HUES6 (cell line): ENCODE results near the gene ZNF683.

Source experiments
- H3K27ac ChIP-seq: 2 replicates; pipeline ENCODE4 v1.7.0; 2013; ENCODE audit warnings: low read depth, mild to moderate bottlenecking, low read length, inconsistent platforms
- H3K27me3 ChIP-seq: 2 replicates; pipeline ENCODE4 v1.6.1; 2013; ENCODE audit warnings: low read length; ENCODE audit not compliant: control insufficient read depth, insufficient read depth
- H3K36me3 ChIP-seq: 2 replicates; pipeline ENCODE4 v1.6.1; 2013; ENCODE audit warnings: low read length; ENCODE audit not compliant: control insufficient read depth, insufficient read depth
- H3K4me1 ChIP-seq: 2 replicates; pipeline ENCODE4 v1.6.1; 2013; ENCODE audit warnings: low read length; ENCODE audit not compliant: control insufficient read depth, insufficient read depth
- H3K4me3 ChIP-seq: 2 replicates; pipeline ENCODE4 v1.5.1; 2013; ENCODE audit warnings: low read depth, low read length
- H3K9ac ChIP-seq: one replicate; pipeline ENCODE4 v1.6.1; 2013; ENCODE audit warnings: mild to moderate bottlenecking, low read length
- H3K9me3 ChIP-seq: 2 replicates; pipeline ENCODE4 v1.6.1; 2013; ENCODE audit warnings: low read depth, low read length; ENCODE audit not compliant: control insufficient read depth, insufficient read depth

ZNF683 gene

DNA sequence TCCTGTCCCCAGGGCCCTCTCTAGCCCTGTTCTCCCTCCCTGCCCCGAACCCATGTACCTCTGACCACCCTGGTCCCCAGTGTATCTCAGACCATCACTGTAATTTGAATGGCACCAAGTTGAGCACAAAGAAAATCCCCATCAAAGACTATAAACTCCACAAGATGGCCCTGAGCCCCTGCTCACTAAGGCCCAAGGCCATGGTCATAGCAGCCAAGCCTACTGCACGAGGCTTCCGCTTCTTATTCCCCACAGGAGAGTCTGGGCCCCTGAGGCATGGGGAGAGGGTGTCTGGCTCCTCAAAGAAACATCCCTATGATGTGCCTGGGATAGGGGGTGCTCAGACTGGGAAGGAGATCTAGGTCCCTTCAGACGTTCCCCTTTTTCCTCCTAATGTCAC is 4.5 kb downstream of the ZNF683 start:
- Histone ChIP-seq H3K27ac (no peak overlapping the region), H3K4me1 (peaks cover 6% of the 10 kb centered on the region; the same call in 1 of the 2 replicates), H3K9ac (no peak overlapping the region), H3K27me3 (peaks cover 19% of the 10 kb centered on the region), H3K9me3 (peaks cover 8% of the 10 kb centered on the region; the same call in 1 of the 2 replicates), H3K4me3 (no peak overlapping the region), H3K36me3 (no peaks in the 10 kb centered on the region)

DNA sequence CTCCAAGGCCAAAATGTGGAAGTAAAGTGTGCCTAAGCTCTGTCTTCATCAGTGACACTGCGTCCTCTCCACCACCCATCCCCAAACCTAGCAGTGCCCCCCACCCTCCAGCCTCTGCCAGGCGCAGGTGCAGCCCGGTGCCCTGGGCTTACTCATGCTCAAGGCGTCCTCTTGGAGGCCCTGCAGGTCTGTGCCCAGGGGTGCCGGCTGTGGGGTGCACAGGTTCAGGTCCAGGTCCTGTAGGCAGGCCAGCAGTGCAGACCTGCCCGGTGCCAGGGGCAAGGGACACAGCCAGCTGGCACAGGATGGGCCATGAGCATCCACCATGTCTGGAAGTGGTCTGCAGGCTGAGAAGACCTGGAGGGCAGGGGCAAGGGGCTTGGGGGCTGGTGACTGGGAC is 5.1 kb downstream of the ZNF683 start:
- no peak overlapping the region for H3K9ac ChIP-seq
- peaks cover 9% of the 10 kb centered on the region; the same call in 1 of the 2 replicates for H3K4me1 ChIP-seq
- H3K4me3 ChIP-seq: no peak overlapping the region
- peaks cover 23% of the 10 kb centered on the region for H3K27me3 ChIP-seq
- no peak overlapping the region for H3K27ac ChIP-seq
- H3K36me3 ChIP-seq: no peaks in the 10 kb centered on the region
- H3K9me3 ChIP-seq: peaks cover 8% of the 10 kb centered on the region; the same call in 1 of the 2 replicates

GRCh38 chr1:26364956-26365355 is 7.6 kb downstream of the ZNF683 start:
- Histone ChIP-seq H3K27me3 (peaks cover 48% of the 10 kb centered on the region), H3K4me3 (no peak overlapping the region), H3K36me3 (no peaks in the 10 kb centered on the region), H3K9ac (no peak overlapping the region), H3K27ac (no peak overlapping the region), H3K9me3 (no peaks in the 10 kb centered on the region), H3K4me1 (peaks cover 19% of the 10 kb centered on the region; the same call in 1 of the 2 replicates)

DNA sequence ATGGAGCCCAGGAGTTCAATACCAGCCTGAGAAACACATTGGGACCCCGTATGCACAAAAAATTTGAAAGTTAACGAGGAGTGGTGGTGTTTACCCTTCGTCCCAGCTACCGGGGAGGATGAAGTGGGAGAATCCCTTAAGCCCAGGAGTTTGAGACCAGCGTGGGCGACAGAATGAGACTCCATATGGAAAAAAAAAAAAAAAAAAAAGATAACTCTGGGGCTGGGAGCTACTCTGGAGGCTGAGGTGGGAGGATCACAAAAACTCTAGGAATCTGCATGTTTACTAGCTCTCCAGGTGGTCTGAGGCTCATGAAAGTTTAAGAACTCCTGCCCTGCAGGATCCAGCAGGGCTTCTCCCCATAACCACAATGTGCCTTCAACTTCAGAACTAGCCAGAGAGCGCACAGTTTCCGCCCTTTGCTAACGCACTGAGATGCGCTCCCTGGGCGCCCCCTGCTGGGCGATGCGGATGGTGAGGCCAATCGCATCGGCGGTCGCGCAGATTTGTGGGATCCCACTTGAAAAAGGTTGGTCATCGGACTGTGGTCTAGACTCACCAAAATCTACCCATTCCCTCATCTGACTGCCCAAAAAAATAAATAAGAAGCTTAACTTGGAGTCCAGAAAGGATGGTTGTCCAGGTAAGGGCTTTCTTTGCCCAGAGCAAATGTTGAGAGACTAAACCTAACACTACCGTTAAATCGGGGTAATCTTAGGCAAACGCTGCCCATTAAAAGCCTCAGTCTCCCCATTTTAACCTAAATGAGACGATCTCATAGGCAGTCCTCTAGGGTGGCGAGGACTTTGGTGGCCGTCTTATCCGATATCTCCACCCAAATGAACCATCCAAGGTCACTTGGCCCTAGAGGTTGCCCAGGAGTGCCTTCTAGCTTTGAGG is 8.8 kb downstream of the ZNF683 start:
- peaks cover 59% of the 10 kb centered on the region for H3K27me3 ChIP-seq
- no peak overlapping the region for H3K27ac ChIP-seq
- H3K9ac ChIP-seq: no peak overlapping the region

GRCh38 chr1:26362331-26362730 is 10.2 kb downstream of the ZNF683 start:
- no peak overlapping the region for H3K4me3 ChIP-seq
- no peaks in the 10 kb centered on the region for H3K9me3 ChIP-seq
- H3K36me3 ChIP-seq: no peaks in the 10 kb centered on the region
- H3K4me1 ChIP-seq: peaks cover 26% of the 10 kb centered on the region
- H3K27me3 ChIP-seq: peaks cover 63% of the 10 kb centered on the region
- no peak overlapping the region for H3K9ac ChIP-seq
- no peak overlapping the region for H3K27ac ChIP-seq

More for the DNA sequence above, 8.8 kb downstream of the ZNF683 start:
- no peaks in the 10 kb centered on the region for H3K9me3 ChIP-seq
- peaks cover 24% of the 10 kb centered on the region for H3K4me1 ChIP-seq
- no peak overlapping the region for H3K4me3 ChIP-seq
- no peaks in the 10 kb centered on the region for H3K36me3 ChIP-seq

DNA sequence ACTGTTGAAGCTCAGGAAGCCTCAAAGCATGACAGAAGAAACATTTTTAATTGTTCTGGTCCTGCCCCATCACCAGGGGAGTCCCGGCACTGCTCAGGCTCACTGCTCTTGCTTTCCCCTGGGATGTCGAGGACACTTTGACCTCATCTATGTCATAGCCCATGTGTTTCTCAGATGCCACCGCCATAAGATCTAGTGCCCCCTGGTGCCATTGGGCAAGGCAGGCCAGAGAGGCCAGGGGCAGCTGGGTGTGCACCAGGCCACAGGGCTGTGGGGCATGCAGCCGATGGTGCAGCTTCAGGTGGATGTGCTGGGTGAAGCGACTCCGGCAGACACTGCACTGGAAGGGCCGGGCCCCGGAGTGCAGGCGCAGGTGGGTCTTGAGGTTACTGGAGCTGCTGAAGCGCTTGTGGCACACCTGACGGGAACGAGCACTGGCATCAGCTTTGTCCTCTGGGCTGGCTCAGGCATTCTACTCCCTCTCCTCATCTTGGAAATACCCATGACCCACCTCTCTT is 10.9 kb downstream of the ZNF683 start:
- no peaks in the 10 kb centered on the region for H3K36me3 ChIP-seq
- no peak overlapping the region for H3K4me3 ChIP-seq
- peaks cover 63% of the 10 kb centered on the region for H3K27me3 ChIP-seq
- peaks cover 30% of the 10 kb centered on the region for H3K4me1 ChIP-seq
- H3K27ac ChIP-seq: no peak overlapping the region
- no peak overlapping the region for H3K9ac ChIP-seq
- H3K9me3 ChIP-seq: no peaks in the 10 kb centered on the region

DNA sequence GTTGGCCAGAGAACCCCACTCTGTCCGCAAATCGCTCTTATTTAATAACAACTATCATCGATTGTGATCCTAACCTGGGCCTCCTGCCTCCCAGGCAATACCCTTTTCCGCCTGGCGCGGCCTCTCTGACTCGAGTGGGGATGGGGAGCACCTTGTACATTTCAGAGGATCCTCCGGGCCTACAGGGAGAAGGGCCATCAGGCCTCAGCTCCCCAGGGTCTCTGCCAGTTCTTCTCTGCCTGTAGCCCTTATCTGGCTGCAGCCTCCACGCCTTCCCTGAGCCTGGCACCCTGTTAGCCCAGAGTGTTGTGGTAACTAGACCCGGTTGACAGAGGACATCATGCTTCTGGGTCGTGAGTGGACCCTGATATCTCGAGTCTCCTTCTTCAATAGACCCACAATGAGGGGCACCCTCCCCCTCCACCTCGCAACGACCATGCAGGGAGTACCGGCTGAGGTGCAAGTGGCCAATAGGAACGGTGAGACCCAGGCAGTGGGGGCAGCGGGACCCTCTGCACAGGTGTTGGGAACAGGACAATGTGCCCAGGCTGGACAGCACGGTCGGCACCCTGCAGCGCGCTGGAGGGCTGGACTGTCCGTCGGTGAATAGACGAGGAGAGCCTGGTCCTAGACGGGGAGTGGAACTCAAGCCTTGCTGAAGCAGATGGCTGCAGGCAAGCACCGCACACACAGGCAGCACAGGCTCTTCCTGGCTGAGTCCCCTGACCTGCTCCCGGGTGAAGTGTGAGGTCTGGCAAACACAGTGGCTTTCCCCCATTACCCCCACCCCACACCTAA is 11.5 kb downstream of the ZNF683 start:
- Histone ChIP-seq H3K27ac (no peak overlapping the region), H3K27me3 (peaks cover 63% of the 10 kb centered on the region), H3K36me3 (no peaks in the 10 kb centered on the region), H3K9me3 (no peaks in the 10 kb centered on the region), H3K9ac (no peak overlapping the region), H3K4me1 (peaks cover 34% of the 10 kb centered on the region), H3K4me3 (peak overlapping the region; percentile 59)

- Histone ChIP-seq H3K27me3 (peaks cover 59% of the 10 kb centered on the region), H3K9ac (peak overlapping the region; percentile 35), H3K27ac (no peak overlapping the region), H3K9me3 (no peaks in the 10 kb centered on the region), H3K36me3 (no peaks in the 10 kb centered on the region), H3K4me1 (peaks cover 34% of the 10 kb centered on the region), H3K4me3 (peak overlapping the region; percentile 59)
Measured at GRCh38 chr1:26359981-26360806, 12.4 kb downstream of the ZNF683 start.

GRCh38 chr1:26358411-26359384 is 13.9 kb downstream of the ZNF683 start:
- Histone ChIP-seq H3K9me3 (no peaks in the 10 kb centered on the region), H3K36me3 (no peaks in the 10 kb centered on the region), H3K27ac (no peak overlapping the region), H3K4me3 (peak overlapping the region; percentile 3; the same call in 1 of the 2 replicates), H3K27me3 (peaks cover 47% of the 10 kb centered on the region), H3K9ac (no peak overlapping the region), H3K4me1 (peaks cover 40% of the 10 kb centered on the region)
